ENCODE data around the gene KRTDAP. TPM values are rescaled to one million over a fixed set of nuclear protein-coding genes. Genes with fewer than 3 reads are reported as not detected.

KRTDAP gene
- total RNA-seq, 1 donor from 2014 or later, result not detected

GRCh38 chr19:35451338-35452096 is 38.7 kb downstream of the KRTDAP start:
- DNase-seq (ENCODE audit: extremely low spot score, unreplicated experiment), result no peak
- H3K4me1 Mint-ChIP-seq (ENCODE audit: unreplicated experiment), result no peaks in the 10 kb centered on the region
- H3K9me3 Mint-ChIP-seq (ENCODE audit: unreplicated experiment), result no peaks in the 10 kb centered on the region
- no peak overlapping the region for H3K27ac Mint-ChIP-seq (ENCODE audit: unreplicated experiment)
- TF ChIP-seq CTCF (IDR thresholded peaks at IDR 0.05), result no peak
- peaks cover 9% of the 10 kb centered on the region for H3K27me3 Mint-ChIP-seq (ENCODE audit: unreplicated experiment)
- no peak overlapping the region for H3K4me3 Mint-ChIP-seq (ENCODE audit: unreplicated experiment)
- H3K36me3 Mint-ChIP-seq (ENCODE audit: unreplicated experiment), result no peaks in the 10 kb centered on the region

- no peaks in the 10 kb centered on the region for H3K36me3 Mint-ChIP-seq (ENCODE audit: unreplicated experiment)
- peaks cover 11% of the 10 kb centered on the region for H3K27me3 Mint-ChIP-seq (ENCODE audit: unreplicated experiment)
- DNase-seq (ENCODE audit: extremely low spot score, unreplicated experiment), result no peak
- no peaks in the 10 kb centered on the region for H3K9me3 Mint-ChIP-seq (ENCODE audit: unreplicated experiment)
- no peaks in the 10 kb centered on the region for H3K4me1 Mint-ChIP-seq (ENCODE audit: unreplicated experiment)
- no peak for TF ChIP-seq CTCF (IDR thresholded peaks at IDR 0.05)
- H3K4me3 Mint-ChIP-seq (ENCODE audit: unreplicated experiment), result no peak overlapping the region
- no peak overlapping the region for H3K27ac Mint-ChIP-seq (ENCODE audit: unreplicated experiment)
Observed at GRCh38 chr19:35449359-35450043, 40.8 kb downstream of the KRTDAP start.

- Mint-ChIP-seq H3K4me3 (ENCODE audit: unreplicated experiment) (no peak within 1 kb of the TSS), H3K36me3 (ENCODE audit: unreplicated experiment) (no peaks in the 10 kb centered on the region), H3K4me1 (ENCODE audit: unreplicated experiment) (no peaks in the 10 kb centered on the region), H3K27me3 (ENCODE audit: unreplicated experiment) (peaks cover 11% of the 10 kb centered on the region), H3K27ac (ENCODE audit: unreplicated experiment) (no peak within 1 kb of the TSS), H3K9me3 (ENCODE audit: unreplicated experiment) (no peaks in the 10 kb centered on the region)
- no peak for DNase-seq (ENCODE audit: extremely low spot score, unreplicated experiment)
- TF ChIP-seq CTCF (IDR thresholded peaks at IDR 0.05), result no peak
Observed at GRCh38 chr19:35447606-35448469, 42.4 kb downstream of the KRTDAP start, which contains the start of gene FFAR2. TSS of gene FFAR2 (plus strand) at chr19:35448257. CDS start at chr19:35449715, 1,458 bp downstream.

- Mint-ChIP-seq H3K36me3 (ENCODE audit: unreplicated experiment) (no peaks in the 10 kb centered on the region), H3K27ac (ENCODE audit: unreplicated experiment) (no peak overlapping the region), H3K27me3 (ENCODE audit: unreplicated experiment) (peaks cover 11% of the 10 kb centered on the region), H3K9me3 (ENCODE audit: unreplicated experiment) (no peaks in the 10 kb centered on the region), H3K4me1 (ENCODE audit: unreplicated experiment) (no peaks in the 10 kb centered on the region), H3K4me3 (ENCODE audit: unreplicated experiment) (no peak overlapping the region)
- no peak for TF ChIP-seq CTCF (IDR thresholded peaks at IDR 0.05)
- DNase-seq (ENCODE audit: extremely low spot score, unreplicated experiment), result no peak
Observed at GRCh38 chr19:35445826-35446593, 44.3 kb downstream of the KRTDAP start.
